ENCODE measurements around the gene SPI1.

DNA sequence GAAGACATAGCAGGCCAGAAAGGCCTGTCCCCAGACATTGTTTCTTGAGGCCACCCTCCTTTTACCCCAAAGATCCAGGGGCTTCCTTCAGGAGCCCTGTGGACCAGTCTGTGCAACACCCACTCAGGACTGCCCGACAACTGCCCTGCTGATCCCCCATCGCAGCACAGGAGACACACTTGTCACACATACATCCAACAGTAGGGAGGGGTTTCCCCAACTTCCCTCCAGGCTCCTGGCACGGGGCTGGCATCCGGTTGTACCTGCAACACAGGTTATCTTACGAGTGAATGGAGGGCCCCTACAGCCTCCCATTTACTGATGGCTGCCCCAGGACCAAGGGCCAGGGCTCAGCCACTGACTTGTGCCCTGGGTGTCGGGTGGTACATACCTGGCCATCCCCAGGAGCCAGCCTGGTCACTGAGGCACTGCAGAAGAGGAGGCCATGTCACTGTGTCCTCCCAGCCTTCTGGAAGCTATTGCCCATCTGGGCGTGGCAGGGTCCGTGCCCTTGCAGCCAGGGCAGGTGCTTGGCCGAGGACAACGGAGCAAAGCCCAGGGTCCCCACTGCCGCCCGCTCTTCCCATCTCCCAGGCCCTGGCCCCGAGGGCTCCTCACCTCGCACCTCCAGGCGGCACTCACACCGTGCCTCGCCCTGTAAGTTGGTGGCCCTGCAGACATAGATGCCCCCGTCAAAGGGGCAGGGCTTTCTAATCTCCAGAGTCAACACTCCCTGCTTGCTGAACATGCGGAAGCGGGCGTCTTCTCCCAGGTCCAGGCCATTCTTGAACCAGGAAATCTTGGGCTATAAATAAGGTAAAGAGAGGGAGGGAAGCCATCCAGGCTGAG is 46.7 kb downstream of the SPI1 start:
- TF ChIP-seq, protein P1, sequence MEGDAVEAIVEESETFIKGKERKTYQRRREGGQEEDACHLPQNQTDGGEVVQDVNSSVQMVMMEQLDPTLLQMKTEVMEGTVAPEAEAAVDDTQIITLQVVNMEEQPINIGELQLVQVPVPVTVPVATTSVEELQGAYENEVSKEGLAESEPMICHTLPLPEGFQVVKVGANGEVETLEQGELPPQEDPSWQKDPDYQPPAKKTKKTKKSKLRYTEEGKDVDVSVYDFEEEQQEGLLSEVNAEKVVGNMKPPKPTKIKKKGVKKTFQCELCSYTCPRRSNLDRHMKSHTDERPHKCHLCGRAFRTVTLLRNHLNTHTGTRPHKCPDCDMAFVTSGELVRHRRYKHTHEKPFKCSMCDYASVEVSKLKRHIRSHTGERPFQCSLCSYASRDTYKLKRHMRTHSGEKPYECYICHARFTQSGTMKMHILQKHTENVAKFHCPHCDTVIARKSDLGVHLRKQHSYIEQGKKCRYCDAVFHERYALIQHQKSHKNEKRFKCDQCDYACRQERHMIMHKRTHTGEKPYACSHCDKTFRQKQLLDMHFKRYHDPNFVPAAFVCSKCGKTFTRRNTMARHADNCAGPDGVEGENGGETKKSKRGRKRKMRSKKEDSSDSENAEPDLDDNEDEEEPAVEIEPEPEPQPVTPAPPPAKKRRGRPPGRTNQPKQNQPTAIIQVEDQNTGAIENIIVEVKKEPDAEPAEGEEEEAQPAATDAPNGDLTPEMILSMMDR (IDR thresholded peaks at IDR 0.05): no peak
- TF ChIP-seq POLR2A (IDR thresholded peaks at IDR 0.05): no peak

Data from esophagus squamous epithelium (tissue), 4 donors.